Thymus (tissue), 11 donors: Measurements from ENCODE around the gene AMIGO3. TPM values are rescaled to one million over a fixed set of nuclear protein-coding genes. Genes with fewer than 3 reads are reported as not detected.

Source experiments
- DNase-seq, 9 donors: peaks; one replicate each; pipeline ENCODE4 v3.0.0-alpha.2; 2013; ENCODE audit warnings: low spot score in 9 of 9, low read depth in 6 of 9, missing footprints in 1 of 9
- H3K27ac ChIP-seq, 2 donors: one replicate each; pipeline ENCODE4 v1.5.1; 2013; ENCODE audit warnings: control low read depth in 1 of 2, low read depth in 1 of 2, low read length in 1 of 2, mild to moderate bottlenecking in 1 of 2, moderate library complexity in 1 of 2
- H3K27me3 ChIP-seq, 2 donors: one replicate each; pipeline ENCODE4 v1.5.1; 2013; ENCODE audit warnings: low read length in 1 of 2; ENCODE audit not compliant: control insufficient read depth in 2 of 2, insufficient read depth in 1 of 2
- H3K36me3 ChIP-seq, 2 donors: one replicate each; pipeline ENCODE4 v1.5.1; 2013; ENCODE audit warnings: low read length in 1 of 2, mild to moderate bottlenecking in 1 of 2, moderate library complexity in 1 of 2; ENCODE audit not compliant: control insufficient read depth in 2 of 2, insufficient read depth in 2 of 2
- H3K4me1 ChIP-seq, 2 donors: one replicate each; pipeline ENCODE4 v1.5.1; 2013; ENCODE audit warnings: low read length in 2 of 2; ENCODE audit not compliant: control insufficient read depth in 2 of 2, insufficient read depth in 2 of 2
- H3K4me3 ChIP-seq, 2 donors: one replicate each; pipeline ENCODE4 v1.5.1; 2013; ENCODE audit warnings: low read length in 2 of 2, control low read depth in 1 of 2, mild to moderate bottlenecking in 1 of 2
- H3K9me3 ChIP-seq, 2 donors: one replicate each; pipeline ENCODE4 v1.5.1; 2013; ENCODE audit warnings: low read length in 1 of 2, mild to moderate bottlenecking in 1 of 2; ENCODE audit not compliant: control insufficient read depth in 2 of 2, insufficient read depth in 1 of 2
- WGBS: extraction: QIAGEN DNeasy Blood & Tissue Kit; methylation state at CpG from one replicate; pipeline ENCODE4 v1.1.7; 2013; 5-methylcytosine and 5-hydroxymethylcytosine counted together
- polyA plus RNA-seq: library from polyadenylated mRNA; stranded (reverse); fragments of 200-250 nt; gene quantifications from one replicate; pipeline ENCODE4 v1.2.3, GENCODE V29; 2013
- total RNA-seq: library from RNA; stranded (reverse); fragments of 120-200 nt; gene quantifications from one replicate; pipeline ENCODE4 v1.2.4, GENCODE V29; 2013
- donor health status: healthy.

The AMIGO3 gene
- total and polyA plus RNA-seq, 2 donors, result 0.19 to 2.0 TPM

GRCh38 chr3:49729966-49730609 is 10.6 kb upstream of the AMIGO3 start:
- H3K4me1 ChIP-seq, result peaks cover 0 to 1% of the 10 kb centered on the region in 2 donors
- DNase-seq, result no peak
- peaks cover 52 to 81% of the 10 kb centered on the region in 2 donors for H3K36me3 ChIP-seq
- no peaks in the 10 kb centered on the region for H3K27me3 ChIP-seq
- WGBS, result over 99% methylated on average over 4 of the region's 4 CpGs
- no peaks in the 10 kb centered on the region for H3K9me3 ChIP-seq
- H3K4me3 ChIP-seq, result no peak overlapping the region
- no peak overlapping the region for H3K27ac ChIP-seq

GRCh38 chr3:49727924-49728361 is 8.5 kb upstream of the AMIGO3 start:
- H3K27ac ChIP-seq, result no peak overlapping the region
- H3K4me3 ChIP-seq, result no peak overlapping the region
- no peaks in the 10 kb centered on the region for H3K27me3 ChIP-seq
- DNase-seq, result no peak
- H3K4me1 ChIP-seq, result peaks cover 9 to 16% of the 10 kb centered on the region in 2 donors
- 98% methylated on average over 15 of the region's 15 CpGs for WGBS
- peaks cover 44 to 67% of the 10 kb centered on the region in 2 donors for H3K36me3 ChIP-seq
- no peaks in the 10 kb centered on the region for H3K9me3 ChIP-seq

GRCh38 chr3:49727154-49727923 is 7.9 kb upstream of the AMIGO3 start:
- peaks cover 40 to 67% of the 10 kb centered on the region in 2 donors for H3K36me3 ChIP-seq
- no peak overlapping the region for H3K4me3 ChIP-seq
- DNase-seq, result no peak
- no peaks in the 10 kb centered on the region for H3K27me3 ChIP-seq
- H3K4me1 ChIP-seq, result peaks cover 11 to 22% of the 10 kb centered on the region in 2 donors
- 96% methylated on average over 19 of the region's 19 CpGs for WGBS
- H3K9me3 ChIP-seq, result no peaks in the 10 kb centered on the region
- no peak overlapping the region for H3K27ac ChIP-seq

GRCh38 chr3:49725906-49726681 is 6.6 kb upstream of the AMIGO3 start:
- DNase-seq, result no peak
- no peak overlapping the region for H3K4me3 ChIP-seq
- peaks cover 49 to 67% of the 10 kb centered on the region in 2 donors for H3K36me3 ChIP-seq
- peaks cover 11 to 23% of the 10 kb centered on the region in 2 donors for H3K4me1 ChIP-seq
- 98% methylated on average over 11 of the region's 11 CpGs for WGBS
- no peaks in the 10 kb centered on the region for H3K27me3 ChIP-seq
- H3K27ac ChIP-seq, result no peak overlapping the region
- no peaks in the 10 kb centered on the region for H3K9me3 ChIP-seq

GRCh38 chr3:49724586-49724985 is 5.1 kb upstream of the AMIGO3 start:
- peaks cover 11 to 28% of the 10 kb centered on the region in 2 donors for H3K4me1 ChIP-seq
- peak overlapping the region in 1 of 2 donors; percentile 83 for H3K27ac ChIP-seq
- WGBS, result 20% methylated on average over 6 of the region's 6 CpGs
- H3K9me3 ChIP-seq, result no peaks in the 10 kb centered on the region
- peak in 1 of 9 donors; percentile 39 for DNase-seq
- no peaks in the 10 kb centered on the region for H3K27me3 ChIP-seq
- H3K36me3 ChIP-seq, result peaks cover 47 to 62% of the 10 kb centered on the region in 2 donors
- peak overlapping the region; percentile 88 to 97 for H3K4me3 ChIP-seq

- Histone ChIP-seq H3K27ac (peak within 1 kb of the TSS; percentile 93 to 99), H3K9me3 (no peaks in the 10 kb centered on the region), H3K27me3 (no peaks in the 10 kb centered on the region), H3K4me1 (peaks cover 11 to 32% of the 10 kb centered on the region in 2 donors), H3K4me3 (peak within 1 kb of the TSS; percentile 88 to 97), H3K36me3 (peaks cover 47 to 62% of the 10 kb centered on the region in 2 donors)
- peak in 8 of 9 donors; percentile 71 to 93 (median 84) for DNase-seq
- under 1% methylated on average over 102 of the region's 102 CpGs for WGBS
Measured at GRCh38 chr3:49723628-49724551, 4.4 kb upstream of the AMIGO3 start, which contains the start of gene GMPPB. GMPPB (minus strand) TSS chr3:49723951; CDS start chr3:49723726, 225 bp downstream.

- H3K4me3 ChIP-seq, result peak overlapping the region; percentile 88 to 97
- H3K36me3 ChIP-seq, result peaks cover 47 to 59% of the 10 kb centered on the region in 2 donors
- peak overlapping the region; percentile 93 to 99 for H3K27ac ChIP-seq
- peaks cover 0 to 5% of the 10 kb centered on the region in 2 donors for H3K27me3 ChIP-seq
- peaks cover 16 to 38% of the 10 kb centered on the region in 2 donors for H3K4me1 ChIP-seq
- under 1% methylated on average over 20 of the region's 20 CpGs for WGBS
- no peaks in the 10 kb centered on the region for H3K9me3 ChIP-seq
- peak in 7 of 9 donors; percentile 46 to 81 (median 62) for DNase-seq
Measured at GRCh38 chr3:49723296-49723627, 3.8 kb upstream of the AMIGO3 start.

- no peak for DNase-seq
- Histone ChIP-seq H3K36me3 (peaks cover 44 to 56% of the 10 kb centered on the region in 2 donors), H3K27me3 (peaks cover 0 to 6% of the 10 kb centered on the region in 2 donors), H3K4me1 (peaks cover 17 to 40% of the 10 kb centered on the region in 2 donors), H3K4me3 (peak overlapping the region; percentile 88 to 97), H3K9me3 (no peaks in the 10 kb centered on the region), H3K27ac (peak overlapping the region; percentile 93 to 99)
- WGBS, result 86% methylated on average over 8 of the region's 8 CpGs
Measured at GRCh38 chr3:49722896-49723295, 3.4 kb upstream of the AMIGO3 start.
